Measurements from ENCODE around the gene RPUSD1. TPM values are rescaled to one million over a fixed set of nuclear protein-coding genes. Genes with fewer than 3 reads are reported as not detected.

RPUSD1 gene
- total RNA-seq, 3 donors from 2014 or later (not counting 1 experiment from before 2014, with no cell fraction given): 20.8 to 31.7 (median 29.6) TPM

DNA sequence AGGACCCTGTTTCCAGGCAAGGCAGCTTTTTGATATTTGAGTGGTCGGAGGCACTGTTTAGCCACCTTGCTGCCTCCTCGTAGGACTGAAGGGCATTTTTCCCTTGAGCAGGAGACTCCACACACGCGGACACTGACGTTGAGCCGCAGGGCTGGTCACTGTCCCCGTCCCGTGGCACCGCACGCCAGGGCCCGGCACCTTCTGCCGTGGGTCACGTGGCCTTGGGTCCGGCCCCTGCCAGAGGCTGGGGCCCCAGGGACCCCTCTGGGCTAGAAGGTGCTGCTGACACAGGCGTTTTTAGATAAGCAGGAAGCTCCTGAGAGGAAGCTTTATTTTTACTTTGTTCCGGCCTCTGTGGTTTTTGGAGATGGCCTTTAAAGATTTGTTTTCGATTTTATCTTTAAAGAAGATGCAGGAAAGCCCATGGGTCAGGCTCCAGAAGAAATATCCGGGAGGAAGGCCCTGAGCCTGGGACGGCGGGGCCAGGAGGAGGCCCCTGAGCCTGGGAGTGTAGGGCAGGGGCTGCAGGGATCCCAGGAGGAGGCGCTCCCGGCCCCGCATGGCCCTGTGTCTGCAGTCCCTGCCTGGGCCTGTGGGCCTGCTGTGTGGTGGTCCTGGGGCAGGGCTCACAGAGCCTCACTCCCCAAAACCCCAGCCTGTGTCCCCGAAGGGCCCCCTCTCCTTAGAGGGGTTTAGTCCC is 42.8 kb upstream of the RPUSD1 start:
- WGBS (ENCODE audit: insufficient coverage): 23% methylated on average over 24 of the region's 24 CpGs
- ATAC-seq: no peak
- Mint-ChIP-seq H3K36me3 (no peaks in the 10 kb centered on the region), H3K4me1 (no peaks in the 10 kb centered on the region), H3K9me3 (no peaks in the 10 kb centered on the region), H3K27ac (no peak overlapping the region), H3K27me3 (ENCODE audit: low read depth in 2 of 2) (peaks cover 0 to 9% of the 10 kb centered on the region in 2 donors), H3K4me3 (no peak overlapping the region)
- Histone ChIP-seq H3K4me3 (ENCODE audit: low read length) (no peak overlapping the region), H3K27me3 (ENCODE audit: control insufficient read depth, insufficient read depth, low read length) (no peaks in the 10 kb centered on the region), H3K4me1 (ENCODE audit: control insufficient read depth, insufficient read depth, low read length) (no peaks in the 10 kb centered on the region), H3K36me3 (ENCODE audit: control insufficient read depth, insufficient read depth, low read length) (no peaks in the 10 kb centered on the region), H3K27ac (ENCODE audit: low read length) (no peak overlapping the region), H3K9me3 (ENCODE audit: control insufficient read depth, insufficient read depth, low read length) (peaks cover 7% of the 10 kb centered on the region)
- no peak for TF ChIP-seq CTCF (IDR thresholded peaks at IDR 0.05)
- no peak for DNase-seq
- intact Hi-C loops (cut with micrococcal nuclease): no loop called here

- 75% methylated on average over 43 of the region's 43 CpGs for WGBS (ENCODE audit: insufficient coverage)
- Histone ChIP-seq H3K27ac (ENCODE audit: low read length) (no peak overlapping the region), H3K4me1 (ENCODE audit: control insufficient read depth, insufficient read depth, low read length) (no peaks in the 10 kb centered on the region), H3K4me3 (ENCODE audit: low read length) (no peak overlapping the region), H3K9me3 (ENCODE audit: control insufficient read depth, insufficient read depth, low read length) (no peaks in the 10 kb centered on the region), H3K27me3 (ENCODE audit: control insufficient read depth, insufficient read depth, low read length) (no peaks in the 10 kb centered on the region), H3K36me3 (ENCODE audit: control insufficient read depth, insufficient read depth, low read length) (no peaks in the 10 kb centered on the region)
- no peak overlapping the region for H3K4me3 Mint-ChIP-seq
- H3K27ac Mint-ChIP-seq: no peak overlapping the region
- H3K4me1 Mint-ChIP-seq: no peaks in the 10 kb centered on the region
- intact Hi-C loops (cut with micrococcal nuclease): no loop called here
- H3K27me3 Mint-ChIP-seq (ENCODE audit: low read depth in 2 of 2): peaks cover 0 to 9% of the 10 kb centered on the region in 2 donors
- H3K36me3 Mint-ChIP-seq: no peaks in the 10 kb centered on the region
- no peaks in the 10 kb centered on the region for H3K9me3 Mint-ChIP-seq
- no peak for TF ChIP-seq CTCF (IDR thresholded peaks at IDR 0.05)
- DNase-seq (no peak), ATAC-seq (no peak)
Observed at GRCh38 chr16:830107-830870, 42.1 kb upstream of the RPUSD1 start.

GRCh38 chr16:828891-829290 is 40.7 kb upstream of the RPUSD1 start:
- peaks cover 0 to 5% of the 10 kb centered on the region in 2 donors for H3K27me3 Mint-ChIP-seq (ENCODE audit: low read depth in 2 of 2)
- WGBS (ENCODE audit: insufficient coverage): 86% methylated on average over 17 of the region's 17 CpGs
- Histone ChIP-seq H3K27ac (ENCODE audit: low read length) (no peak overlapping the region), H3K4me1 (ENCODE audit: control insufficient read depth, insufficient read depth, low read length) (no peaks in the 10 kb centered on the region), H3K9me3 (ENCODE audit: control insufficient read depth, insufficient read depth, low read length) (no peaks in the 10 kb centered on the region), H3K4me3 (ENCODE audit: low read length) (no peak overlapping the region), H3K36me3 (ENCODE audit: control insufficient read depth, insufficient read depth, low read length) (no peaks in the 10 kb centered on the region), H3K27me3 (ENCODE audit: control insufficient read depth, insufficient read depth, low read length) (no peaks in the 10 kb centered on the region)
- H3K36me3 Mint-ChIP-seq: no peaks in the 10 kb centered on the region
- no peak for TF ChIP-seq CTCF (IDR thresholded peaks at IDR 0.05)
- intact Hi-C loops (cut with micrococcal nuclease): no loop called here
- H3K27ac Mint-ChIP-seq: no peak overlapping the region
- H3K4me3 Mint-ChIP-seq: no peak overlapping the region
- ATAC-seq (no peak), DNase-seq (no peak)
- no peaks in the 10 kb centered on the region for H3K9me3 Mint-ChIP-seq
- H3K4me1 Mint-ChIP-seq: no peaks in the 10 kb centered on the region
